MCF 10A (cell line): ENCODE data around the gene CNTNAP2. TPM values are rescaled to one million over a fixed set of nuclear protein-coding genes. Genes with fewer than 3 reads are reported as not detected.

Experiments
- BruUV-seq: library from RNA; stranded (reverse); fragments of 400-500 nt; replicated peaks from 2 replicates; lab custom pipeline; 2021; lab: Mats Ljungman, UMichigan
- CTCF ChIA-PET: fragments of 300-600 bp; sonication (Branson Sonifier 250); formaldehyde crosslinking; extraction: SDS; loops from one replicate; lab custom pipeline; 2021; ENCODE audit warnings: antibody characterized with exemption, inconsistent platforms; lab: Yijun Ruan, JAX
- POLR2A ChIA-PET: fragments of 300-600, 350-650 bp; sonication (Branson Sonifier 250); formaldehyde crosslinking; extraction: SDS; loops from one replicate; lab custom pipeline; 2020; ENCODE audit warnings: antibody characterized with exemption, inconsistent platforms; lab: Yijun Ruan, JAX
- DNase-seq: peaks from one replicate; pipeline ENCODE4 v3.0.0-alpha.2; 2018; ENCODE audit not compliant: unreplicated experiment
- H3K27ac Mint-ChIP-seq: one replicate; pipeline ENCODE4 v1.8.0; 2022; ENCODE audit warnings: mild to moderate bottlenecking, low read depth, mixed read lengths; ENCODE audit not compliant: unreplicated experiment
- H3K27me3 Mint-ChIP-seq: one replicate; pipeline ENCODE4 v1.8.0; 2022; ENCODE audit warnings: mixed read lengths; ENCODE audit not compliant: insufficient read depth, unreplicated experiment
- H3K36me3 Mint-ChIP-seq: one replicate; pipeline ENCODE4 v1.8.0; 2022; ENCODE audit warnings: mild to moderate bottlenecking, moderate library complexity, mixed read lengths; ENCODE audit not compliant: insufficient read depth, unreplicated experiment
- H3K4me1 Mint-ChIP-seq: one replicate; pipeline ENCODE4 v1.8.0; 2022; ENCODE audit warnings: mixed read lengths; ENCODE audit not compliant: insufficient read depth, unreplicated experiment
- H3K4me3 Mint-ChIP-seq: one replicate; pipeline ENCODE4 v1.8.0; 2022; ENCODE audit warnings: mild to moderate bottlenecking, moderate library complexity, mixed read lengths; ENCODE audit not compliant: unreplicated experiment
- H3K9me3 Mint-ChIP-seq: one replicate; pipeline ENCODE4 v1.8.0; 2022; ENCODE audit warnings: mixed read lengths; ENCODE audit not compliant: unreplicated experiment
- CTCF ChIP-seq: fragments of 200-600 bp; IDR thresholded peaks from one replicate; pipeline ENCODE4 v1.8.0; 2022; ENCODE audit warnings: antibody characterized with exemption, mild to moderate bottlenecking; ENCODE audit not compliant: unreplicated experiment
- intact Hi-C: fragments of 100-400 bp; cut with micrococcal nuclease; formaldehyde crosslinking; loops from 2 replicates; pipeline ENCODE4 v1.14.1; 2022
- total RNA-seq: library from RNA; stranded (reverse); gene quantifications from 2 replicates; pipeline ENCODE4 v1.2.3, GENCODE V29; 2022

CNTNAP2 gene
- total RNA-seq, 1 experiment from 2014 or later: 1.1 TPM

DNA sequence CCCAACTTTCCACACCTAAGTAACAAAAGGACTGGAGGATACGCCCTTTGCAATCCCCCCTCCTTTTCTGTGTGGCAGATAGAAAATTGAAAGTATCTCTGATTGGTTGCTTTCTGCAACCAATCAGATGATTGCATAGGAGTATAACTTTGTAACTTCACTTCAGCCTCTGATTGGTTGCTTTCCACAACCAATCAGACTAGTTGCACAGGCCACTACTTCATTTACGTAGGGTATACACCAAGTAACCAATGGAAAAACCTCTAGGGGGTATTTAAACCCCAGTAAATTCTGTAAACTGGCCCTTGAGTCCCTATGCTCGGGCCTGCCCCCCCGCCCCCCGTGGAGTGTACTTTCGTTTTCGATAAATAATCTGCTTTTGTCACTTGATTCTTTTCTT lies 1080.4 kb downstream of the CNTNAP2 start:
- peak; percentile 4 for DNase-seq
- no TSS peak for BruUV-seq
- Mint-ChIP-seq H3K4me1 (no peaks in the 10 kb centered on the region), H3K9me3 (no peaks in the 10 kb centered on the region), H3K27ac (no peak overlapping the region), H3K27me3 (peaks cover 68% of the 10 kb centered on the region), H3K4me3 (peak overlapping the region; percentile 58), H3K36me3 (no peaks in the 10 kb centered on the region)
- POLR2A ChIA-PET: no interaction called here
- CTCF ChIA-PET: no interaction called here
- TF ChIP-seq CTCF: no peak
- intact Hi-C loops: no loop called here

- H3K9me3 Mint-ChIP-seq: no peaks in the 10 kb centered on the region
- no peak for TF ChIP-seq CTCF
- ChIA-PET POLR2A (no interaction called here), CTCF (interaction anchor here (0.6 to 1.5 kb wide), 2 partner anchors 46 to 47 kb away, joined by 3 read pairs; no protein-coding TSS in a partner anchor)
- intact Hi-C loops: no loop called here
- no peaks in the 10 kb centered on the region for H3K36me3 Mint-ChIP-seq
- H3K27me3 Mint-ChIP-seq: peaks cover 54% of the 10 kb centered on the region
- no TSS peak for BruUV-seq
- no peak for DNase-seq
- H3K4me3 Mint-ChIP-seq: no peak overlapping the region
- H3K27ac Mint-ChIP-seq: no peak overlapping the region
- no peaks in the 10 kb centered on the region for H3K4me1 Mint-ChIP-seq
These were observed 1083.3 kb downstream of the CNTNAP2 start for GRCh38 chr7:147199868-147200267.

DNA sequence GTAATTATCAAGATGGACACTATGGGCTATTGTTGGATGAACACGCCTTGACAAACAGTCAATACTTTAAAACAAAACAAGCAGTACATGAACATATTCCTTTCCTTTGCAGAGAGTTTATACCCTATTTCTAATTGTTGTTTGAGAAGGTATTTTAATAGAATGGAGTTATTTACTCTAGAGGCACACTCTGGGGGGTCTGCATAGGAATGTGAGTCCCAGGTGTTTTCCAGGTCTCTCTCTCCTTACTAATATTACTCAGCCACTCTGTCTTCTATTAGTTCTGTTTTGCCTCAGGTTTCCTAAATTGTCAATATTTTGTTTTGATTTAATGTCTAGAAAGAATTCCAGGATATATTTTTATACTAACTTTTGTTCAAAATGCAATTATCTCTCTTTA lies 1091.4 kb downstream of the CNTNAP2 start:
- no TSS peak for BruUV-seq
- Mint-ChIP-seq H3K4me1 (no peaks in the 10 kb centered on the region), H3K36me3 (no peaks in the 10 kb centered on the region), H3K4me3 (no peak overlapping the region), H3K27ac (no peak overlapping the region), H3K9me3 (no peaks in the 10 kb centered on the region), H3K27me3 (no peaks in the 10 kb centered on the region)
- intact Hi-C loops: no loop called here
- no peak for DNase-seq
- ChIA-PET CTCF (no interaction called here), POLR2A (no interaction called here)
- TF ChIP-seq CTCF: no peak

GRCh38 chr7:147231275-147231674 lies 1114.7 kb downstream of the CNTNAP2 start:
- H3K27me3 Mint-ChIP-seq: peaks cover 21% of the 10 kb centered on the region
- no peaks in the 10 kb centered on the region for H3K36me3 Mint-ChIP-seq
- H3K4me1 Mint-ChIP-seq: no peaks in the 10 kb centered on the region
- TF ChIP-seq CTCF: no peak
- H3K9me3 Mint-ChIP-seq: peaks cover 17% of the 10 kb centered on the region
- ChIA-PET CTCF (no interaction called here), POLR2A (no interaction called here)
- no TSS peak for BruUV-seq
- intact Hi-C loops: no loop called here
- no peak for DNase-seq
- no peak overlapping the region for H3K27ac Mint-ChIP-seq
- H3K4me3 Mint-ChIP-seq: no peak overlapping the region
